Vagina (tissue), 2 donors: ENCODE data around the gene DENND2D. TPM values are rescaled to one million over a fixed set of nuclear protein-coding genes. Genes with fewer than 3 reads are reported as not detected.

Experiments
- DNase-seq, 2 donors: peaks; one replicate each; pipeline ENCODE4 v3.0.0-alpha.2; 2017; ENCODE audit errors: extremely low spot score in 2 of 2
- H3K27ac ChIP-seq: fragments of 200-600 bp; sonication (generic); one replicate; pipeline ENCODE4 v1.5.1; 2019
- H3K27me3 ChIP-seq: fragments of 200-600 bp; sonication (generic); one replicate; pipeline ENCODE4 v1.5.1; 2019
- H3K36me3 ChIP-seq, 2 donors: fragments of 200-600 bp; sonication (generic); one replicate each; pipeline ENCODE4 v1.5.1; 2017 to 2019
- H3K4me1 ChIP-seq: fragments of 200-600 bp; sonication (generic); one replicate; pipeline ENCODE4 v1.5.1; 2019
- H3K4me3 ChIP-seq, 2 donors: fragments of 200-600 bp; sonication (generic); 1 replicate in 1 of 2; 2 replicates in 1 of 2; pipeline ENCODE4 v1.5.1; 2016 to 2019
- H3K9me3 ChIP-seq: fragments of 200-600 bp; sonication (generic); one replicate; pipeline ENCODE4 v1.5.1; 2019
- POLR2A ChIP-seq, 2 donors: fragments of 450-650 bp; IDR thresholded peaks; one replicate each; pipeline ENCODE4 v1.6.1; 2017; ENCODE audit warnings: antibody characterized with exemption in 2 of 2, mild to moderate bottlenecking in 2 of 2, moderate library complexity in 2 of 2
- POLR2AphosphoS5 ChIP-seq, 2 donors: sonication (generic); formaldehyde crosslinking; IDR thresholded peaks; one replicate each; pipeline ENCODE4 v1.9.0; 2017; ENCODE audit warnings: antibody characterized with exemption in 2 of 2, mild to moderate bottlenecking in 2 of 2, low read depth in 1 of 2; ENCODE audit not compliant: insufficient read depth in 1 of 2
- intact Hi-C: fragments of 100-400 bp; cut with DNase I; formaldehyde crosslinking; loops from one replicate; pipeline ENCODE4 v1.15.1; 2023
- total RNA-seq: library from RNA; depleted of rRNA; stranded (reverse); fragments of >200 nt; gene quantifications from one replicate; pipeline ENCODE4 v1.2.3, GENCODE V29; 2016
- TF ChIP-seq, protein P1 (sequence below), 3 experiments: fragments of 450-650 bp in 2 of 3; fragments of 200-600 bp in 1 of 3; sonication (generic) in 1 of 3; IDR thresholded peaks; one replicate each; pipeline ENCODE4 v1.5.1; 2017 to 2019; ENCODE audit warnings: antibody characterized with exemption in 3 of 3, mild to moderate bottlenecking in 2 of 3, moderate library complexity in 2 of 3

Gene DENND2D
- total RNA-seq, 1 donor from 2014 or later, result 25.5 TPM

DNA sequence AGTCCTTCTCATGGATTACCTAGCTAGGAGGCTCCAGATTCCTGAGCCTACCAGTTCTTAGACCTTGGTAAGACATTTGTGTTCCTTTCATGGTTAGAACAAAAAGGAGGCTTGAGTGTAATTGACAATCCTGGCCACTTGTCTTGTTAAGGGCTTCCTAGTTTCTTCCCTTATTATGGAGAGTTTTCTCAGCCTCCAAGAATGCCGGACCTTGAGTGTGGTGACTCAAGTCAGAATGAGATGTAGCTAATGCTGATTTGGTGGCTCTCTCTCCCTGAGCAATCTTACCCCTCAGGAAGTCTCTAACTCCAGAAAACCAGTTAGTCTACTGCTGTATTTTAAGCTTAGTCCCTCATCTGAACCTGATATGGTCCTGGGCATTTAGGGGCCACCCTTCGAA is 41.4 kb upstream of the DENND2D start:
- intact Hi-C loops, result no loop called here
- TF ChIP-seq POLR2A (IDR thresholded peaks at IDR 0.05) (no peak), POLR2AphosphoS5 (IDR thresholded peaks at IDR 0.05; ENCODE audit: insufficient read depth in 1 of 2, low read depth in 1 of 2) (no peak)
- TF ChIP-seq, protein P1, sequence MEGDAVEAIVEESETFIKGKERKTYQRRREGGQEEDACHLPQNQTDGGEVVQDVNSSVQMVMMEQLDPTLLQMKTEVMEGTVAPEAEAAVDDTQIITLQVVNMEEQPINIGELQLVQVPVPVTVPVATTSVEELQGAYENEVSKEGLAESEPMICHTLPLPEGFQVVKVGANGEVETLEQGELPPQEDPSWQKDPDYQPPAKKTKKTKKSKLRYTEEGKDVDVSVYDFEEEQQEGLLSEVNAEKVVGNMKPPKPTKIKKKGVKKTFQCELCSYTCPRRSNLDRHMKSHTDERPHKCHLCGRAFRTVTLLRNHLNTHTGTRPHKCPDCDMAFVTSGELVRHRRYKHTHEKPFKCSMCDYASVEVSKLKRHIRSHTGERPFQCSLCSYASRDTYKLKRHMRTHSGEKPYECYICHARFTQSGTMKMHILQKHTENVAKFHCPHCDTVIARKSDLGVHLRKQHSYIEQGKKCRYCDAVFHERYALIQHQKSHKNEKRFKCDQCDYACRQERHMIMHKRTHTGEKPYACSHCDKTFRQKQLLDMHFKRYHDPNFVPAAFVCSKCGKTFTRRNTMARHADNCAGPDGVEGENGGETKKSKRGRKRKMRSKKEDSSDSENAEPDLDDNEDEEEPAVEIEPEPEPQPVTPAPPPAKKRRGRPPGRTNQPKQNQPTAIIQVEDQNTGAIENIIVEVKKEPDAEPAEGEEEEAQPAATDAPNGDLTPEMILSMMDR (IDR thresholded peaks at IDR 0.05), result no peak
- no peak overlapping the region for H3K27ac ChIP-seq

DNA sequence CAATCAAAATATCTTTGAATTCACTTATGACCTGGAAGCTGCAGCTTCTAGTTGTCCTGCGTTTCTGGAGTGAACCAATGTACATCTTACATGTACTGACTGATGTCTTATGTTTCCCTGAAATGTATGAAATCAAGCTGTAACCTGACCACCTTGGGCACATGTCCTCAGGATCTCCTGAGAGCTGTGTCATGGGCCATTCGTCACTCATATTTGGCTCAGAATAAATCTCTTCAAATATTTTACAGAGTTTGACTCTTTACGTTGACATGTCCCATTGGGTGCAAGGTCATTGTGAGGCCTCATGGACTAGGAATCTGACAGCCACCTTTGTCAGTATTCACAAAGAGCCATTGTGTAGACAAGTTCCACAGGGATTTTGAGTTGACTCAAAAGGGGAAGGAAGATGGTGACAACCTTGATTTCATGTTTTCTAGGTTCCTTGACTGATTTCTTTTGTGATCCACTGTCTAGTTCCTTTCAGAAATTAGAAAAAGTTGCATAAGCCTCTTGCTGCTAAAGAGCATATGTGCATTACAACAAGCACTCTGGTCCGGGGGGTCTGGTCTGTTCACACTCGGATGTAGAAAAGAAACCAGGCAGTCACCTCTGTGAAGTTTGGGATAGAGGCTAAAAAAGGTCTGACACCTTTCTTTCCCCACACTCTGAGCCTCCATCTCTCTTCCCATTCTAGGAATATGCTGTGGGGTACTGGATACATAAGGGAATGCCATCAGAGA is 37.8 kb upstream of the DENND2D start:
- Histone ChIP-seq H3K27ac (no peak overlapping the region), H3K27me3 (no peaks in the 10 kb centered on the region), H3K4me3 (no peak overlapping the region), H3K4me1 (peaks cover 10% of the 10 kb centered on the region), H3K36me3 (no peaks in the 10 kb centered on the region), H3K9me3 (no peaks in the 10 kb centered on the region)
- DNase-seq, result no peak
- intact Hi-C loops, result no loop called here
- TF ChIP-seq POLR2A (IDR thresholded peaks at IDR 0.05) (no peak), POLR2AphosphoS5 (IDR thresholded peaks at IDR 0.05; ENCODE audit: insufficient read depth in 1 of 2, low read depth in 1 of 2) (no peak)
- TF ChIP-seq, protein P1 (IDR thresholded peaks at IDR 0.05), result no peak

More for the DNA sequence above, 41.4 kb upstream of the DENND2D start:
- H3K4me1 ChIP-seq, result no peaks in the 10 kb centered on the region
- no peaks in the 10 kb centered on the region for H3K36me3 ChIP-seq
- no peak for DNase-seq
- H3K27me3 ChIP-seq, result no peaks in the 10 kb centered on the region
- H3K9me3 ChIP-seq, result no peaks in the 10 kb centered on the region
- H3K4me3 ChIP-seq, result no peak overlapping the region

DNA sequence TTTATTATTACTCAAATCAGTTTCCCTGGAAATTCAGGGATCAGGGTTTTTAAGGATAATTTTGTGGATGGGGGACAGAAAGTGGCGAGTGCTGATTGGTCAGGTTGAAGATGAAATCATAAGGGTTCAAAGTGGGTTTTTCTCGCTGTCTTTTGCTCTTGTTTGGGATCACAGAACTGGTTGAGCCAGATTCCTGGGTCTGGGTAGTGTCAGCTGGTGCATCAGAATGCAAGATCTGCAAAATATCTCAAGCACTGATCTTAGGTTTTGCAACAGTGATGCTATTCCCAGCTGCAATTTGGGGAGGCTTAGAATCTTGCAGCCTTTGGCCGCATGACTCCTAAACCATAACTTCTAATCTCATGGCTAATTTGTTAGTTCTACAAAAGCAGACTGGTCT is 36.4 kb upstream of the DENND2D start:
- Histone ChIP-seq H3K27ac (no peak overlapping the region), H3K4me1 (peaks cover 10% of the 10 kb centered on the region), H3K4me3 (no peak overlapping the region), H3K27me3 (no peaks in the 10 kb centered on the region), H3K36me3 (no peaks in the 10 kb centered on the region), H3K9me3 (no peaks in the 10 kb centered on the region)
- DNase-seq, result no peak
- TF ChIP-seq POLR2A (IDR thresholded peaks at IDR 0.05) (no peak), POLR2AphosphoS5 (IDR thresholded peaks at IDR 0.05; ENCODE audit: insufficient read depth in 1 of 2, low read depth in 1 of 2) (no peak)
- TF ChIP-seq, protein P1 (IDR thresholded peaks at IDR 0.05), result no peak
- intact Hi-C loops, result no loop called here

DNA sequence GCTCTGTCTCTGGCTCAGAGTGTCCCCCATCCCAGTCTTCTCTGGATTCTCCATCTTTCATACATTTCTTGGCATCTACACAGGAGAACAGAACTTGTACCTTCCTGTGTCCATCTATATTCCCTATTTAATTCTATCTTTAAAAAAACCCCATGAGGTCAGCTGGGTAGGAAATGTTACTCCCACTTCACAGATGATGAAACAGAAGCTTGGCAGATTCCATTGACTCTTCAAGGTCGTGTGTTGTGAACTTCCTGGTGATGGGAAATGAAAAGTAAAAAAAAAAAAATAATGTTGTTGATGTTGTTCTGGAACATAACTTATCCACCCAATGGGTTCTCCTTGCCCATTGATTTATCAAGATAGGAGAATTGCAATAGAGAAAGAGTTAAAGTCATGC is 35.9 kb upstream of the DENND2D start:
- no peak overlapping the region for H3K4me3 ChIP-seq
- no peak for DNase-seq
- TF ChIP-seq POLR2A (IDR thresholded peaks at IDR 0.05), result no peak
- TF ChIP-seq POLR2AphosphoS5 (IDR thresholded peaks at IDR 0.05; ENCODE audit: insufficient read depth in 1 of 2, low read depth in 1 of 2), result no peak
- TF ChIP-seq, protein P1 (IDR thresholded peaks at IDR 0.05), result no peak
- H3K9me3 ChIP-seq, result no peaks in the 10 kb centered on the region
- H3K27ac ChIP-seq, result no peak overlapping the region
- intact Hi-C loops, result no loop called here
- H3K27me3 ChIP-seq, result no peaks in the 10 kb centered on the region
- no peaks in the 10 kb centered on the region for H3K36me3 ChIP-seq
- H3K4me1 ChIP-seq, result peaks cover 10% of the 10 kb centered on the region

DNA sequence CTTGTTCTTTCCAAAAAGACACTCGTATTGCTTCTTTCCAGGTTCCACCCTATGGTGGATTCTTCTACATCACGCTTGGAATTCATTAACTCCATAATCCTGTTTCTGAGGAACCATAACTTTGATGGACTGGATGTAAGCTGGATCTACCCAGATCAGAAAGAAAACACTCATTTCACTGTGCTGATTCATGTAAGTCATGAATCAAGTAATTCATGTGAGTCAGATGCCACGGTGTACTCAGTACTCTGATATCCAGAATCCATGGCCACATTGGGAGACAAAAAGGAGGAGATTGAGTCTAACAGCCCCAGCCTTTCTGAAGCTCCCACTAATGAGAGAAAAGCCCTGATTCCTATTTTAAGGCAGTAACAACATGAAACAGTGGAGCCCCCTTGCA is 34.4 kb upstream of the DENND2D start:
- DNase-seq, result no peak
- intact Hi-C loops, result no loop called here
- Histone ChIP-seq H3K9me3 (no peaks in the 10 kb centered on the region), H3K27ac (no peak overlapping the region), H3K4me3 (no peak overlapping the region), H3K27me3 (no peaks in the 10 kb centered on the region), H3K36me3 (no peaks in the 10 kb centered on the region), H3K4me1 (peaks cover 10% of the 10 kb centered on the region)
- TF ChIP-seq, protein P1 (IDR thresholded peaks at IDR 0.05), result no peak
- TF ChIP-seq POLR2AphosphoS5 (IDR thresholded peaks at IDR 0.05; ENCODE audit: insufficient read depth in 1 of 2, low read depth in 1 of 2), result no peak
- TF ChIP-seq POLR2A (IDR thresholded peaks at IDR 0.05), result no peak
